CD14-positive monocyte (primary cell): ENCODE data around the gene PDE11A. TPM values are rescaled to one million over a fixed set of nuclear protein-coding genes. Genes with fewer than 3 reads are reported as not detected.

ENCODE experiments used
- DNase-seq, 3 donors: peaks; one replicate each; pipeline ENCODE4 v3.0.0-alpha.2; 2011 to 2022
- H2AFZ ChIP-seq: 2 replicates; pipeline ENCODE4 v1.6.0; 2012; ENCODE audit warnings: mild to moderate bottlenecking, low read depth, low read length, inconsistent platforms; ENCODE audit not compliant: insufficient read depth, poor library complexity, severe bottlenecking
- H3K27ac ChIP-seq, 2 donors: 1 replicate in 1 of 2; 2 replicates in 1 of 2; pipeline ENCODE4 v1.5.1; 2012 to 2013; ENCODE audit warnings: low read length in 2 of 2, control low read depth in 1 of 2, inconsistent platforms in 1 of 2, low read depth in 1 of 2, mild to moderate bottlenecking in 1 of 2
- H3K27me3 ChIP-seq, 2 donors: one replicate each; pipeline versions ENCODE4 v1.6.0 to v1.6.1; 2011 to 2013; ENCODE audit warnings: low read length in 2 of 2; ENCODE audit not compliant: control insufficient read depth in 2 of 2, insufficient read depth in 2 of 2
- H3K36me3 ChIP-seq, 2 donors: replicated peaks in 1 of 2; 1 replicate in 1 of 2; 2 replicates in 1 of 2; pipeline versions ENCODE4 v1.5.1 to v1.6.1; 2012 to 2013; ENCODE audit warnings: low read length in 2 of 2, control low read depth in 1 of 2, inconsistent platforms in 1 of 2, mild to moderate bottlenecking in 1 of 2; ENCODE audit not compliant: insufficient read depth in 2 of 2, control insufficient read depth in 1 of 2
- H3K4me1 ChIP-seq, 2 donors: 1 replicate in 1 of 2; 2 replicates in 1 of 2; pipeline versions ENCODE4 v1.5.1 to v1.6.1; 2012 to 2013; ENCODE audit warnings: low read length in 2 of 2, control low read depth in 1 of 2, inconsistent platforms in 1 of 2, mild to moderate bottlenecking in 1 of 2, moderate library complexity in 1 of 2; ENCODE audit not compliant: insufficient read depth in 2 of 2, control insufficient read depth in 1 of 2
- H3K4me2 ChIP-seq: replicated peaks from 2 replicates; pipeline ENCODE3; 2012; ENCODE audit warnings: low read length, moderate library complexity, mild to moderate bottlenecking; ENCODE audit not compliant: poor library complexity, severe bottlenecking; ENCODE audit errors: extremely low read depth
- H3K4me3 ChIP-seq, 3 experiments: fragments of 200-600 bp in 1 of 3; sonication (generic) in 1 of 3; replicated peaks in 1 of 3; 1 replicate in 2 of 3; 2 replicates in 1 of 3; pipeline ENCODE4 v1.5.1; 2011 to 2013; ENCODE audit warnings: low read length in 3 of 3, mild to moderate bottlenecking in 3 of 3, control low read depth in 2 of 3, low read depth in 2 of 3, inconsistent platforms in 1 of 3, moderate library complexity in 1 of 3
- H3K79me2 ChIP-seq: 2 replicates; pipeline ENCODE4 v1.6.0; 2012; ENCODE audit warnings: mild to moderate bottlenecking, control low read depth, inconsistent platforms, low read length, moderate library complexity; ENCODE audit not compliant: insufficient read depth
- H3K9ac ChIP-seq: 2 replicates; pipeline ENCODE4 v1.6.0; 2017; ENCODE audit warnings: low read length, mild to moderate bottlenecking; ENCODE audit not compliant: insufficient read depth, poor library complexity, severe bottlenecking
- H3K9me3 ChIP-seq, 2 donors: replicated peaks in 1 of 2; 1 replicate in 1 of 2; 2 replicates in 1 of 2; pipeline versions ENCODE4 v1.5.1 to v1.6.1; 2012 to 2013; ENCODE audit warnings: low read length in 2 of 2, control low read depth in 1 of 2; ENCODE audit not compliant: control insufficient read depth in 1 of 2, insufficient read depth in 1 of 2
- H4K20me1 ChIP-seq: 2 replicates; pipeline ENCODE4 v1.6.0; 2012; ENCODE audit warnings: mild to moderate bottlenecking, low read length, control low read depth, moderate library complexity; ENCODE audit not compliant: insufficient read depth
- H3K27ac Mint-ChIP-seq, 7 donors: one replicate each; pipeline ENCODE4 v1.8.0; 2020; ENCODE audit warnings: mild to moderate bottlenecking in 7 of 7, mixed read lengths in 7 of 7, moderate library complexity in 6 of 7, inconsistent platforms in 2 of 7
- H3K27me3 Mint-ChIP-seq, 3 donors: one replicate each; pipeline ENCODE4 v1.8.0; 2021 to 2022; ENCODE audit warnings: low read depth in 3 of 3, mild to moderate bottlenecking in 3 of 3, mixed read lengths in 3 of 3, moderate library complexity in 3 of 3, inconsistent platforms in 1 of 3
- H3K36me3 Mint-ChIP-seq, 2 donors: one replicate each; pipeline ENCODE4 v1.8.0; 2020; ENCODE audit warnings: mixed read lengths in 2 of 2, inconsistent platforms in 1 of 2, mild to moderate bottlenecking in 1 of 2
- H3K4me1 Mint-ChIP-seq: one replicate; pipeline ENCODE4 v1.8.0; 2020; ENCODE audit warnings: mild to moderate bottlenecking, mixed read lengths
- H3K4me3 Mint-ChIP-seq, 2 donors: one replicate each; pipeline ENCODE4 v1.8.0; 2020; ENCODE audit warnings: mild to moderate bottlenecking in 2 of 2, mixed read lengths in 2 of 2, moderate library complexity in 1 of 2
- H3K9me3 Mint-ChIP-seq, 7 donors: one replicate each; pipeline ENCODE4 v1.8.0; 2020 to 2022; ENCODE audit warnings: mixed read lengths in 7 of 7, mild to moderate bottlenecking in 6 of 7, moderate library complexity in 6 of 7, inconsistent platforms in 2 of 7
- WGBS: methylation state at CpG from one replicate; pipeline ENCODE4 v1.1.5; 2013; ENCODE audit warnings: missing lambda C conversion rate; ENCODE audit not compliant: insufficient coverage; 5-methylcytosine and 5-hydroxymethylcytosine counted together
- intact Hi-C, 2 donors: fragments of 100-400 bp; cut with micrococcal nuclease; formaldehyde crosslinking; loops; one replicate each; pipeline versions ENCODE4 v1.15.0 to v1.15.1; 2023
- polyA plus RNA-seq, 3 donors: library from polyadenylated mRNA; depleted of rRNA in 1 of 3; unstranded in 2 of 3; stranded (reverse) in 1 of 3; fragments of 300-500 nt in 2 of 3; fragments of >200 nt in 1 of 3; fragmentation: Illumina TruSeq in 2 of 3; gene quantifications; 1 replicate in 2 of 3; 2 replicates in 1 of 3; pipeline ENCODE4 v1.2.3, GENCODE V29; 2012 to 2021
- TF ChIP-seq, protein P1 (sequence below): fragments of 200-600 bp; IDR thresholded peaks from one replicate; pipeline ENCODE4 v1.8.0; 2022; ENCODE audit warnings: antibody characterized with exemption, mild to moderate bottlenecking

The PDE11A gene
- polyA plus RNA-seq, 3 donors, result not detected

DNA sequence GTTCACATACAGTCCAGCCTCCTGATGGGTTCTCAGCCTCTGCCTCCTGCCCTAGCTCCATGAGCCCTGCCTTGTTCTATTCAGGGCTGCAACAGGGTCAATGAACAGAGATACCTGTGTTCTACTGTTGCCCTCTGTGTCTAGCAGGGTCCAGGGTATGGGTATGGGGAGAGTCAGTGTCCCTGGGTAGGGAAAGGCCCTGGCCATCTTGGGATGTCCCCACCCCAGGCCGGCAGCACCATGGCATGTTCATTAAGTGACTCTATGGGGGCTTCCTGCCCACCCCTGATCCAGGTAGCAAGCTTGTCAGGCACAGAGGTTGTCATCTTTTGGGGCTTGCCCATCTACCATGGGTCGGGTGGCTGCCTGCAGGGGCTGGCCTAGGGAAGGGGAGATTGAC lies 13.5 kb downstream of the PDE11A start:
- no peaks in the 10 kb centered on the region for H3K36me3 Mint-ChIP-seq
- no peaks in the 10 kb centered on the region for H3K4me1 Mint-ChIP-seq
- no peak for DNase-seq
- intact Hi-C loops, result no loop called here
- Histone ChIP-seq H2AFZ (no peak overlapping the region), H3K9ac (no peak overlapping the region), H3K4me2 (no peak overlapping the region), H3K36me3 (no peaks in the 10 kb centered on the region), H3K4me1 (no peaks in the 10 kb centered on the region), H3K9me3 (no peaks in the 10 kb centered on the region), H3K79me2 (no peaks in the 10 kb centered on the region), H3K27me3 (no peaks in the 10 kb centered on the region), H3K4me3 (no peak overlapping the region), H3K27ac (no peak overlapping the region), H4K20me1 (no peaks in the 10 kb centered on the region)
- TF ChIP-seq, protein P1, sequence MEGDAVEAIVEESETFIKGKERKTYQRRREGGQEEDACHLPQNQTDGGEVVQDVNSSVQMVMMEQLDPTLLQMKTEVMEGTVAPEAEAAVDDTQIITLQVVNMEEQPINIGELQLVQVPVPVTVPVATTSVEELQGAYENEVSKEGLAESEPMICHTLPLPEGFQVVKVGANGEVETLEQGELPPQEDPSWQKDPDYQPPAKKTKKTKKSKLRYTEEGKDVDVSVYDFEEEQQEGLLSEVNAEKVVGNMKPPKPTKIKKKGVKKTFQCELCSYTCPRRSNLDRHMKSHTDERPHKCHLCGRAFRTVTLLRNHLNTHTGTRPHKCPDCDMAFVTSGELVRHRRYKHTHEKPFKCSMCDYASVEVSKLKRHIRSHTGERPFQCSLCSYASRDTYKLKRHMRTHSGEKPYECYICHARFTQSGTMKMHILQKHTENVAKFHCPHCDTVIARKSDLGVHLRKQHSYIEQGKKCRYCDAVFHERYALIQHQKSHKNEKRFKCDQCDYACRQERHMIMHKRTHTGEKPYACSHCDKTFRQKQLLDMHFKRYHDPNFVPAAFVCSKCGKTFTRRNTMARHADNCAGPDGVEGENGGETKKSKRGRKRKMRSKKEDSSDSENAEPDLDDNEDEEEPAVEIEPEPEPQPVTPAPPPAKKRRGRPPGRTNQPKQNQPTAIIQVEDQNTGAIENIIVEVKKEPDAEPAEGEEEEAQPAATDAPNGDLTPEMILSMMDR, result no peak
- no peak overlapping the region for H3K27ac Mint-ChIP-seq
- peaks cover 0 to 5% (median 1%) of the 10 kb centered on the region in 7 donors for H3K9me3 Mint-ChIP-seq
- H3K27me3 Mint-ChIP-seq, result peaks cover 0 to 3% (median 0%) of the 10 kb centered on the region in 3 donors
- H3K4me3 Mint-ChIP-seq, result no peak overlapping the region
- no CpG with 5 or more reads among the region's 2 CpGs for whole genome bisulfite sequencing

DNA sequence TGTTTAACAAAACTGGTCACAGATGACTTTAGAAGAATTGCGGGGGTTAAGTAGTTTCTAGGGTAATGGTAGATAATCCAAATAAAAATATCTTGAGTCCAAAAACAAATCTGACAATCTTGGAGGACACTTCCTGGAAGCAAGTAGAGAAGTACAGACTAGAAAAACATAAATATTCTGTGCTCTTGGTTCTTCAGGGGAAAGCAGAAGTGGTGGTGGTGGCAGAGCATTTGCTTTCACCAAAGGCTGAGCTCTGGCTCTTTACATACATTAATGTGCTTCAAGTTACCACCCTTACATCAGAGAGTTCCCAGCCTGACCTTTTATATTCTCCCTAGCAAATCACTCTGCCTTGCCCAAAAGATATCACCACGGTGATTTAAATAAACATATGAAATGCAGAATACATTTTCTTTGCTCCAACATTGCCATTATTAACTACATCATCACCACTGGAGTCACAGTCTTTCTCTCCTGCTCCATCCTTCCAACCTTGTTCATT lies 15.3 kb downstream of the PDE11A start:
- H2AFZ ChIP-seq, result no peak overlapping the region
- no peaks in the 10 kb centered on the region for H3K4me1 ChIP-seq
- H3K27ac Mint-ChIP-seq, result no peak overlapping the region
- peaks cover 2 to 3% (median 3%) of the 10 kb centered on the region in 3 donors for H3K27me3 Mint-ChIP-seq
- DNase-seq, result no peak
- intact Hi-C loops, result no loop called here
- no peak overlapping the region for H3K27ac ChIP-seq
- H3K27me3 ChIP-seq, result no peaks in the 10 kb centered on the region
- H3K36me3 Mint-ChIP-seq, result no peaks in the 10 kb centered on the region
- H3K4me1 Mint-ChIP-seq, result no peaks in the 10 kb centered on the region
- TF ChIP-seq, protein P1, result no peak
- H3K4me2 ChIP-seq, result no peak overlapping the region
- no peak overlapping the region for H3K4me3 Mint-ChIP-seq
- peaks cover 0 to 5% (median 1%) of the 10 kb centered on the region in 7 donors for H3K9me3 Mint-ChIP-seq
- H3K9ac ChIP-seq, result no peak overlapping the region
- WGBS, result no CpG with 5 or more reads among the region's 2 CpGs
- no peaks in the 10 kb centered on the region for H3K79me2 ChIP-seq
- no peak overlapping the region for H3K4me3 ChIP-seq
- H3K9me3 ChIP-seq, result no peaks in the 10 kb centered on the region
- H4K20me1 ChIP-seq, result no peaks in the 10 kb centered on the region
- H3K36me3 ChIP-seq, result no peaks in the 10 kb centered on the region
